ENCODE data around the gene MCF2. TPM values are rescaled to one million over a fixed set of nuclear protein-coding genes. Genes with fewer than 3 reads are reported as not detected.

The MCF2 gene, protein sequence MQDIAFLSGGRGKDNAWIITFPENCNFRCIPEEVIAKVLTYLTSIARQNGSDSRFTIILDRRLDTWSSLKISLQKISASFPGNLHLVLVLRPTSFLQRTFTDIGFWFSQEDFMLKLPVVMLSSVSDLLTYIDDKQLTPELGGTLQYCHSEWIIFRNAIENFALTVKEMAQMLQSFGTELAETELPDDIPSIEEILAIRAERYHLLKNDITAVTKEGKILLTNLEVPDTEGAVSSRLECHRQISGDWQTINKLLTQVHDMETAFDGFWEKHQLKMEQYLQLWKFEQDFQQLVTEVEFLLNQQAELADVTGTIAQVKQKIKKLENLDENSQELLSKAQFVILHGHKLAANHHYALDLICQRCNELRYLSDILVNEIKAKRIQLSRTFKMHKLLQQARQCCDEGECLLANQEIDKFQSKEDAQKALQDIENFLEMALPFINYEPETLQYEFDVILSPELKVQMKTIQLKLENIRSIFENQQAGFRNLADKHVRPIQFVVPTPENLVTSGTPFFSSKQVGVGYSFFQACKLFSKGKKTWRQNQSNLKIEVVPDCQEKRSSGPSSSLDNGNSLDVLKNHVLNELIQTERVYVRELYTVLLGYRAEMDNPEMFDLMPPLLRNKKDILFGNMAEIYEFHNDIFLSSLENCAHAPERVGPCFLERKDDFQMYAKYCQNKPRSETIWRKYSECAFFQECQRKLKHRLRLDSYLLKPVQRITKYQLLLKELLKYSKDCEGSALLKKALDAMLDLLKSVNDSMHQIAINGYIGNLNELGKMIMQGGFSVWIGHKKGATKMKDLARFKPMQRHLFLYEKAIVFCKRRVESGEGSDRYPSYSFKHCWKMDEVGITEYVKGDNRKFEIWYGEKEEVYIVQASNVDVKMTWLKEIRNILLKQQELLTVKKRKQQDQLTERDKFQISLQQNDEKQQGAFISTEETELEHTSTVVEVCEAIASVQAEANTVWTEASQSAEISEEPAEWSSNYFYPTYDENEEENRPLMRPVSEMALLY
- total RNA-seq (2014; rRNA removed) (not detected in 2 replicates), Bru-seq, nascent RNA (percentile 10 among the genes with signal in this experiment), BruChase-seq, experiment 1, labeled RNA remaining after a 6-hour chase (percentile 31 among the genes with signal in this experiment), BruChase-seq, experiment 2, labeled RNA remaining after a 2-hour chase (percentile 36 among the genes with signal in this experiment)
- long read RNA-seq, result 0 reads

DNA sequence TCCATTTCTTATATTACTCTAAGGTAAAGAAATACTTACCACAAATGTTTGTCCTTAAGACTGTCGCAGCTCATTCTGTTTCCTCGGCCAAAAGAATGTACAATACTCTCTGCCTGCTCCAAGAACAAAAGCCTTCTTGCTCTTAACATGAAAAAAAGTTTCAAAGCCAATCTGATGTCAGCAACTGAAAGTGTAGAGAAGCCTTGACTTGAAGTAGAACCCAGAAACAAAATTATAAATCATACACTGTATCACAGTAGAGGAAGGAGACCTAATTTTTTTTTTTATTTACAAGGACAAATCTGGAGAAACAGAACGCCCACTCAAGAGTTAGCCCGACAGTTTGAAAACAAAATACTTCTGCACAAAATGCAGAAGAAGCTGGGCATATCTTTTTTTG is at the start of gene MCF2:
TSS of gene MCF2 (minus strand) at position 101 of the 400 bp plus-strand sequence. CDS start 56,423 bp downstream, outside the sequence.
- Histone ChIP-seq H3K27ac (ENCODE audit: low read length) (no peak within 1 kb of the TSS), H3K4me3 (ENCODE audit: low read length) (no peak within 1 kb of the TSS), H3K9ac (ENCODE audit: low read length) (no peak within 1 kb of the TSS), H3K36me3 (ENCODE audit: low read depth, low read length) (no peaks in the 10 kb centered on the region), H4K20me1 (ENCODE audit: low read length) (no peaks in the 10 kb centered on the region), H3K9me3 (ENCODE audit: low read length) (no peaks in the 10 kb centered on the region), H3K4me2 (ENCODE audit: low read length) (no peak within 1 kb of the TSS), H3K27me3 (ENCODE audit: low read length) (no peaks in the 10 kb centered on the region), H2AFZ (ENCODE audit: low read length) (no peak within 1 kb of the TSS), H3K4me1 (ENCODE audit: insufficient read depth, low read length) (no peaks in the 10 kb centered on the region), H3K79me2 (ENCODE audit: low read length) (no peaks in the 10 kb centered on the region), H3F3A (ENCODE audit: low read length, unreplicated experiment) (no peaks in the 10 kb centered on the region), H3K9me2 (replicated peaks; ENCODE audit: low read length) (no peaks in the 10 kb centered on the region)
- ChIA-PET POLR2A (ENCODE audit: unreplicated experiment) (no interaction called here), CTCF (no interaction called here)
- DNase-seq (no peak), ATAC-seq (no peak)
- TF ChIP-seq, protein P1, sequence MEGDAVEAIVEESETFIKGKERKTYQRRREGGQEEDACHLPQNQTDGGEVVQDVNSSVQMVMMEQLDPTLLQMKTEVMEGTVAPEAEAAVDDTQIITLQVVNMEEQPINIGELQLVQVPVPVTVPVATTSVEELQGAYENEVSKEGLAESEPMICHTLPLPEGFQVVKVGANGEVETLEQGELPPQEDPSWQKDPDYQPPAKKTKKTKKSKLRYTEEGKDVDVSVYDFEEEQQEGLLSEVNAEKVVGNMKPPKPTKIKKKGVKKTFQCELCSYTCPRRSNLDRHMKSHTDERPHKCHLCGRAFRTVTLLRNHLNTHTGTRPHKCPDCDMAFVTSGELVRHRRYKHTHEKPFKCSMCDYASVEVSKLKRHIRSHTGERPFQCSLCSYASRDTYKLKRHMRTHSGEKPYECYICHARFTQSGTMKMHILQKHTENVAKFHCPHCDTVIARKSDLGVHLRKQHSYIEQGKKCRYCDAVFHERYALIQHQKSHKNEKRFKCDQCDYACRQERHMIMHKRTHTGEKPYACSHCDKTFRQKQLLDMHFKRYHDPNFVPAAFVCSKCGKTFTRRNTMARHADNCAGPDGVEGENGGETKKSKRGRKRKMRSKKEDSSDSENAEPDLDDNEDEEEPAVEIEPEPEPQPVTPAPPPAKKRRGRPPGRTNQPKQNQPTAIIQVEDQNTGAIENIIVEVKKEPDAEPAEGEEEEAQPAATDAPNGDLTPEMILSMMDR (conservative IDR thresholded peaks at IDR 0.05; ENCODE audit: low read depth, low read length), result no peak
- TF ChIP-seq EZH2 (IDR thresholded peaks at IDR 0.05; ENCODE audit: low read length, unreplicated experiment) (no peak), EZH2phosphoT487 (IDR thresholded peaks at IDR 0.05; ENCODE audit: borderline replicate concordance, low read length) (no peak)
- intact Hi-C loops (cut with micrococcal nuclease), result no loop called here
- no TSS peak for BruUV-seq (replicated peaks)

DNA sequence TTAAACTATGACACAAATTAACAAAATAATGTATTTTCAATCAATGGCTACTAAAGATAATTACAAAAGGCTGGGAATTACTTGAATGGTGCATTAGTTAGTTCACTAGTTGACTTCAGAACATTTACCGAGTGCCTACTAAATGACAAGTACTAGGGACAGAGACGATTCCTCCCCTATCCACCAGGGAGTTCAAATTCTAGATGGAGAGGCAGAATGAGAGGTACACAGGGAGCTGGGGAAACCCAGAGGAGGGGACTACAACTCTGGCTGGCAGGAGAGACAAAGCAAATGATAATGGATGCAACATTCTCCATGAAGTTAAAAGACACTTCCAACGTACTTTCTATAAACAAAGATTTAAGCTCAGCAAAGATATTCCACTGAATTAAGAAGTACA is 43.1 kb upstream of the MCF2 start:
- POLR2A ChIA-PET (ENCODE audit: unreplicated experiment), result no interaction called here
- DNase-seq, result no peak

More for the DNA sequence above, 43.1 kb upstream of the MCF2 start:
- Histone ChIP-seq H3K4me2 (ENCODE audit: low read length) (no peak overlapping the region), H3K79me2 (ENCODE audit: low read length) (no peaks in the 10 kb centered on the region), H2AFZ (ENCODE audit: low read length) (no peak overlapping the region), H3K4me3 (ENCODE audit: low read length) (no peak overlapping the region), H4K20me1 (ENCODE audit: low read length) (no peaks in the 10 kb centered on the region), H3K9me3 (ENCODE audit: low read length) (no peaks in the 10 kb centered on the region), H3K27me3 (ENCODE audit: low read length) (no peaks in the 10 kb centered on the region), H3K9me2 (replicated peaks; ENCODE audit: low read length) (no peaks in the 10 kb centered on the region), H3F3A (ENCODE audit: low read length, unreplicated experiment) (no peaks in the 10 kb centered on the region), H3K4me1 (ENCODE audit: insufficient read depth, low read length) (no peaks in the 10 kb centered on the region), H3K36me3 (ENCODE audit: low read depth, low read length) (peaks cover 4% of the 10 kb centered on the region; the same call in 1 of the 2 replicates), H3K27ac (ENCODE audit: low read length) (no peak overlapping the region), H3K9ac (ENCODE audit: low read length) (no peak overlapping the region)
- no peak for ATAC-seq
- CTCF ChIA-PET, result no interaction called here
- BruUV-seq (replicated peaks), result no TSS peak
- TF ChIP-seq EZH2phosphoT487 (IDR thresholded peaks at IDR 0.05; ENCODE audit: borderline replicate concordance, low read length), result no peak
- no peak for TF ChIP-seq EZH2 (IDR thresholded peaks at IDR 0.05; ENCODE audit: low read length, unreplicated experiment)
- TF ChIP-seq, protein P1 (conservative IDR thresholded peaks at IDR 0.05; ENCODE audit: low read depth, low read length), result no peak
- intact Hi-C loops (cut with micrococcal nuclease), result no loop called here

All from PC-3 (cell line).